ENCODE measurements around the gene SYNGR3. TPM values are rescaled to one million over a fixed set of nuclear protein-coding genes. Genes with fewer than 3 reads are reported as not detected.

SYNGR3 gene
- total RNA-seq, 4 donors from 2014 or later: 1.3 to 3.9 (median 3.3) TPM; not detected in 1

GRCh38 chr16:1968146-1968953, 21.4 kb upstream of the SYNGR3 start:
- Histone ChIP-seq H3K4me1 (peaks cover 6 to 30% (median 20%) of the 10 kb centered on the region in 4 donors), H3K27ac (no peak overlapping the region), H3K9me3 (no peaks in the 10 kb centered on the region), H3K36me3 (no peaks in the 10 kb centered on the region), H3K27me3 (no peaks in the 10 kb centered on the region), H3K4me3 (no peak overlapping the region)
- TF ChIP-seq, protein P1, sequence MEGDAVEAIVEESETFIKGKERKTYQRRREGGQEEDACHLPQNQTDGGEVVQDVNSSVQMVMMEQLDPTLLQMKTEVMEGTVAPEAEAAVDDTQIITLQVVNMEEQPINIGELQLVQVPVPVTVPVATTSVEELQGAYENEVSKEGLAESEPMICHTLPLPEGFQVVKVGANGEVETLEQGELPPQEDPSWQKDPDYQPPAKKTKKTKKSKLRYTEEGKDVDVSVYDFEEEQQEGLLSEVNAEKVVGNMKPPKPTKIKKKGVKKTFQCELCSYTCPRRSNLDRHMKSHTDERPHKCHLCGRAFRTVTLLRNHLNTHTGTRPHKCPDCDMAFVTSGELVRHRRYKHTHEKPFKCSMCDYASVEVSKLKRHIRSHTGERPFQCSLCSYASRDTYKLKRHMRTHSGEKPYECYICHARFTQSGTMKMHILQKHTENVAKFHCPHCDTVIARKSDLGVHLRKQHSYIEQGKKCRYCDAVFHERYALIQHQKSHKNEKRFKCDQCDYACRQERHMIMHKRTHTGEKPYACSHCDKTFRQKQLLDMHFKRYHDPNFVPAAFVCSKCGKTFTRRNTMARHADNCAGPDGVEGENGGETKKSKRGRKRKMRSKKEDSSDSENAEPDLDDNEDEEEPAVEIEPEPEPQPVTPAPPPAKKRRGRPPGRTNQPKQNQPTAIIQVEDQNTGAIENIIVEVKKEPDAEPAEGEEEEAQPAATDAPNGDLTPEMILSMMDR (IDR thresholded peaks at IDR 0.05): no peak
- no peak for TF ChIP-seq POLR2A (IDR thresholded peaks at IDR 0.05)
- no peak for DNase-seq

GRCh38 chr16:1971796-1972489, 17.8 kb upstream of the SYNGR3 start, which contains the start of gene TBL3:
Gene TBL3, plus strand, starts transcription at chr16:1972053. Its CDS starts 112 bp downstream, at chr16:1972165.
- DNase-seq: peak; percentile 93 to 97 (median 96)
- H3K4me3 ChIP-seq: peak within 1 kb of the TSS; percentile 82 to 100 (median 95)
- peaks cover 3 to 25% (median 15%) of the 10 kb centered on the region in 4 donors for H3K4me1 ChIP-seq
- H3K9me3 ChIP-seq: no peaks in the 10 kb centered on the region
- H3K27ac ChIP-seq: peak within 1 kb of the TSS; percentile 90 to 96 (median 92)
- peaks cover 0 to 31% (median 0%) of the 10 kb centered on the region in 3 donors for H3K36me3 ChIP-seq
- TF ChIP-seq, protein P1 (IDR thresholded peaks at IDR 0.05): peak in 2 of 6 experiments; percentile 22 to 31
- peak; percentile 94 for TF ChIP-seq POLR2A (IDR thresholded peaks at IDR 0.05)
- no peaks in the 10 kb centered on the region for H3K27me3 ChIP-seq

DNA sequence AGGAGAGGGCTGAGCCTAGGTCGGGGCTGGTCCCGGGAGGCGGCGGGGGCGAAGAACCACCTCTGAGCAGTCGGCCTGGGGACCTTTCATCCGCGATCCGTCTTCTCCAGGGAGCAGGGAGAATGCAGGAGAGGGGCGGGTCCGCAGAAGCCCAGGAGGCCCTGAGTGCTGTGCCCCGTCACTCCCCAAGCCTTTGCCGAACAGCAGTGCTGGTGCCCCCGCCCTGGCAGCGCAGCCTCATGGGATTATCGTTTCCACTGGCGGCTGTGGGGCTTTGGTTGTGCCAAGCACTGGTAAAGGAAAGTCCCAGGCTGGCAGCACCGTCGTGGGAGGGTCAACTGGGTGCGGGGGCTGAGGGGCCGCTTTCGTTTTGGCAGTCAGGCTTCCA, 17.3 kb upstream of the SYNGR3 start:
- no peaks in the 10 kb centered on the region for H3K9me3 ChIP-seq
- no peaks in the 10 kb centered on the region for H3K27me3 ChIP-seq
- no peak for TF ChIP-seq POLR2A (IDR thresholded peaks at IDR 0.05)
- TF ChIP-seq, protein P1 (IDR thresholded peaks at IDR 0.05): no peak
- peak in 1 of 3 donors; percentile 48 for DNase-seq
- peaks cover 0 to 36% (median 0%) of the 10 kb centered on the region in 3 donors for H3K36me3 ChIP-seq
- peaks cover 3 to 25% (median 15%) of the 10 kb centered on the region in 4 donors for H3K4me1 ChIP-seq
- H3K4me3 ChIP-seq: peak overlapping the region; percentile 82 to 100 (median 95)
- H3K27ac ChIP-seq: peak overlapping the region in 2 of 4 donors; percentile 90 to 93

DNA sequence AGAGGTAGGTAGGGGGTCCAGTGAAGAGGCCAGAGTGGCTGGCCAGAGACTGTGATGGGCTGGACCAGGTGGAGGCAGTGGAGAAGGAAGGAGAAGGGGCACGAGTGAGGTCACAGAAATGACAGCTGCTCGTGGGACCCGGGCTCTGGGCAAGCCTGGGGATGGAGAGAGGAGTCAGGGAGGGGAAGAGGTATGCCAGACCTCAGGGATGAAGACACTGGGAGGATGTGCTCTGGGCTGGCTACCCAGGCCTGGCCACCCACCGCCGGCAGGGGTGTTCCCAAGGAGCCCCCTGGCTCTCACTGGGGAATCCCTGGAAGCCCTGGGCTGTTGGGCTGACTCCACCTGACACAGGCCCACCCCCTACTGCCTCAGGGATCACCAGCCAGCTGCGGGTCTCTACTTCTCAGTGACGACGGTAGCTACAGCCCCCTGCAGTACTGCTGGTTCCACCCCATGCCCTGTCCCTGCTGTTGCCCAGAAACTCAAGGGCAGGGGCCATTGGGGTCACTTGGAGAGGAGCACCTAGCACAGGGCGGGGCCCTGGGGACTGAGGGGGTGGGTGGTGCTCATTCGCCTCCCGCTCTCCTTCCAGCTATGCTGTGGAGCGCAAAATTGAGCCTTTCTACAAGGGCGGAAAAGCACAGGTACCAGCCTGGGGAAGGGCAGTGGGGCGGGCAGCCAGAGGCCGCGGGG, 16.2 kb upstream of the SYNGR3 start:
- Histone ChIP-seq H3K9me3 (no peaks in the 10 kb centered on the region), H3K4me1 (peaks cover 3 to 25% (median 15%) of the 10 kb centered on the region in 4 donors), H3K27me3 (no peaks in the 10 kb centered on the region), H3K4me3 (no peak overlapping the region), H3K36me3 (peaks cover 0 to 47% (median 0%) of the 10 kb centered on the region in 3 donors), H3K27ac (no peak overlapping the region)
- no peak for TF ChIP-seq POLR2A (IDR thresholded peaks at IDR 0.05)
- TF ChIP-seq, protein P1 (IDR thresholded peaks at IDR 0.05): no peak
- no peak for DNase-seq
